ENCODE measurements around the gene SLC25A45. TPM values are rescaled to one million over a fixed set of nuclear protein-coding genes. Genes with fewer than 3 reads are reported as not detected.
A peak's percentile ranks its signal among the peaks of the same experiment; 100 is the strongest.

Gene SLC25A45
- total RNA-seq, 1 donor, result 5.8 TPM

DNA sequence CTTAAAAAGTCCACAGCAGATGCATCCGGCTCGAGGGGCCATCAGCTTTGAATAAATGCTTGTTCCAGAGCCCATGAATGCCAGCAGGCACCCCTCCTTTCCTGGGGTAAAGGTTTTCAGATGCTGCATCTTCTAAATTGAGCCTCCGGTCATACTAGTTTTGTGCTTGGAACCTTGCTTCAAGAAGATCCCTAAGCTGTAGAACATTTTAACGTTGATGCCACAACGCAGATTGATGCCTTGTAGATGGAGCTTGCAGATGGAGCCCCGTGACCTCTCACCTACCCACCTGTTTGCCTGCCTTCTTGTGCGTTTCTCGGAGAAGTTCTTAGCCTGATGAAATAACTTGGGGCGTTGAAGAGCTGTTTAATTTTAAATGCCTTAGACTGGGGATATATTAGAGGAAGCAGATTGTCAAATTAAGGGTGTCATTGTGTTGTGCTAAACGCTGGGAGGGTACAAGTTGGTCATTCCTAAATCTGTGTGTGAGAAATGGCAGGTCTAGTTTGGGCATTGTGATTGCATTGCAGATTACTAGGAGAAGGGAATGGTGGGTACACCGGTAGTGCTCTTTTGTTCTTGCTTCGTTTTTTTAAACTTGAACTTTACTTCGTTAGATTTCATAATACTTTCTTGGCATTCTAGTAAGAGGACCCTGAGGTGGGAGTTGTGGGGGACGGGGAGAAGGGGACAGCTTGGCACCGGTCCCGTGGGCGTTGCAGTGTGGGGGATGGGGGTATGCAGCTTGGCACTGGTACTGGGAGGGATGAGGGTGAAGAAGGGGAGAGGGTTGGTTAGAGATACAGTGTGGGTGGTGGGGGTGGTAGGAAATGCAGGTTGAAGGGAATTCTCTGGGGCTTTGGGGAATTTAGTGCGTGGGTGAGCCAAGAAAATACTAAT is 42.0 kb upstream of the SLC25A45 start:
- peak; percentile 82 for DNase-seq (ENCODE audit: low read depth)
- TF ChIP-seq CTCF (IDR thresholded peaks at IDR 0.05; ENCODE audit: insufficient read depth, low read length), result no peak
- peak overlapping the region; percentile 81 for H3K4me3 ChIP-seq (ENCODE audit: low read depth, low read length)

- TF ChIP-seq CTCF (IDR thresholded peaks at IDR 0.05; ENCODE audit: insufficient read depth, low read length), result no peak
- H3K4me3 ChIP-seq (ENCODE audit: low read depth, low read length), result peak overlapping the region; percentile 81
- DNase-seq (ENCODE audit: low read depth), result peak; percentile 61
Observed at GRCh38 chr11:65423516-65424204, 41.2 kb upstream of the SLC25A45 start.

GRCh38 chr11:65422633-65423515 is 40.4 kb upstream of the SLC25A45 start, which contains the start of gene NEAT1:
Gene NEAT1 (plus strand): TSS chr11:65422798.
- DNase-seq (ENCODE audit: low read depth), result peak; percentile 98
- TF ChIP-seq CTCF (IDR thresholded peaks at IDR 0.05; ENCODE audit: insufficient read depth, low read length), result no peak
- H3K4me3 ChIP-seq (ENCODE audit: low read depth, low read length), result peak within 1 kb of the TSS; percentile 81

DNA sequence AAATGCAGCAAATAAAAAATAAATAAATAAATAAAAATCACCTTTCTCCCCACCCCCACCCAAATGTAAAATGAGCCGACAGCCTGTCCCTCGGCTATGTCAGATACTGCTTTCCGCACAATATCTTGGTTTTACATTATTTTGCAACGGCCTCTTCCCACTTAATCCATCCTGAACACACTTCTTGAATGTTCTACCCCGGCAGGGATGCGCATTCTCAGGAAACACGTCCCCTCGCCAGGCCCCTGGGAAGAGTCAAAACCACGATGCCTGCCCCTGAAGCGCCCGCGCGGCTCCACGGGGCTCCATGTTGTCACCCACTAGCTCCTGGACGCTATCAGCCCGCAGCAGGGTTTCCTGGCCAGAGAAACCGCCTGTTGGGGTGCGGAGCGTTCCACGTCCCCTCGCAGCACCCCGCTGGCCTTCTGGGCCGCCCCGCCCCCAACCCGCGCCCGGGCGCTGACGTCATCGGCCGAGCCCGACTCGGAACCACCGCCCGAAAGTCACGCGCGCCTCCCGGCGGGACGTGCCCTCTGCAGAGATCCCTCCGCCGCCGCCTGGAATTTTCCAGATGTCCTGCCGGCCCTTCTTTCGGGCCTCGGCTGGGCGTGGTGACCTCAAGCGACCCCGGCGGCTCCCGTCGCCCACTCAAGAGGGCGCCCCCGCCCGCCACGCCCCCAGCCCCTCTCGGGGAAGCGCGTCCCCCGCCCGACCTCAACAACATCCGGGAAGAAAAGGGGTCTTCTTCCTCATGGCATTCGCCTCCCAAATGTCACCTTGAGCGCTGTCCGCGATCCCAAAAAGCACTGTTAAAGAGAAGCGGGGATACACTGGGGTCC is 39.6 kb upstream of the SLC25A45 start:
- no peak for TF ChIP-seq CTCF (IDR thresholded peaks at IDR 0.05; ENCODE audit: insufficient read depth, low read length)
- peak overlapping the region; percentile 81 for H3K4me3 ChIP-seq (ENCODE audit: low read depth, low read length)
- peak; percentile 98 for DNase-seq (ENCODE audit: low read depth)

DNA sequence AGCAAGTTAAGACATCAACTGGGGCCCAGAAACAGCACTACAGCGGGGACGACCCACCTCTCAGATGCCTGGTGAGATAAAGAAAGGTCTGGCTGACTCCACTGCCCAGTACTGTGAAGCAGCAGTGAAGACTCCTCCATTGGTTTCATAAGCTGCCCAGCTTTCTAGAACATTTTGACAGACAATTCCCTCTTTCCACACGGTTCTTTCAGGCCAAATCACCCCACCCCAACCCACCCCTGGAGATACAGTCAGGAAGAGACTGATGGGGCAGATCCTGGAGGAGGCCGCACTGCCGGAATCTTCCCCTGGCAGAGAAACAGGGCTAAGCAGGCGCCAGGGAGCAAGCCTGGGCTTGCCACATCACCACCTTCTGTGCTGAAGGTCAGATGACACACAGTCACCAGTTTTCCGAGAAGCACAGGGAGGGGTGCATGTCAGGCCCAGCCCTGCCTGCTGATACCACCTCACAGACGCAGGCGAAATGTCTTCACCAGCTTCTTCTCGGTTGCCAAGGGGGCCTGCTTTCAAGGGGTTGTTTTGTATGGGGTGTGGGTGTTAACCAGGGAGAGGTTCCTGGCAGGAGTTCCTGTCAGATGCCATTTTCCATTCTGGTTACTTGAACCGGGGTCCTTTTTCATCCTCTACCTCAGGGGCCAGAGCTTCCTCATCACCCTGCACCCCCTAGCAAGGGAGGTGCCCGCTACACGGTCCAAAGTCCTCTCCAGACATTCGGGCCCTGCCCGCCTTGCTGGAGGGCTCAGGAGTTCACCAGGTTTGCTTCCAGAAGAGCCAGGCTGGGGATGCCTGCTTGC is 38.7 kb upstream of the SLC25A45 start:
- peak overlapping the region; percentile 75 for H3K4me3 ChIP-seq (ENCODE audit: low read depth, low read length)
- DNase-seq (ENCODE audit: low read depth), result peak; percentile 100
- no peak for TF ChIP-seq CTCF (IDR thresholded peaks at IDR 0.05; ENCODE audit: insufficient read depth, low read length)

All from fibroblast of the aortic adventitia (primary cell).